Right ventricle myocardium inferior (tissue), 1 donor: ENCODE data around the gene PPP1R3C. TPM values are rescaled to one million over a fixed set of nuclear protein-coding genes. Genes with fewer than 3 reads are reported as not detected.
A peak's percentile ranks its signal among the peaks of the same experiment; 100 is the strongest.

Experiments
- ATAC-seq: fragments of 200-7000 bp; cut with Tn5 transposase; one replicate; pipeline ENCODE4 v1.9.1; 2020; ENCODE audit warnings: mild to moderate bottlenecking, moderate library complexity
- DNase-seq: peaks from one replicate; pipeline ENCODE4 v3.0.0; 2021; ENCODE audit errors: missing footprints
- intact Hi-C: fragments of 100-400 bp; cut with DNase I; formaldehyde crosslinking; loops from one replicate; pipeline ENCODE4 v1.11.0; 2022
- total RNA-seq: library from RNA; stranded (reverse); fragmentation: NEBNext Ultra II Directional; extraction: Animal tissue kit (Norgen Biotek cat#: 25700); gene quantifications from one replicate; pipeline ENCODE4 v1.2.1, GENCODE V29; 2021
- donor health status: DM: no; HTN: yes; CAD: no; lungs with severe emphysema.

PPP1R3C gene
- total RNA-seq, 1 donor from 2014 or later, result 137 TPM

DNA sequence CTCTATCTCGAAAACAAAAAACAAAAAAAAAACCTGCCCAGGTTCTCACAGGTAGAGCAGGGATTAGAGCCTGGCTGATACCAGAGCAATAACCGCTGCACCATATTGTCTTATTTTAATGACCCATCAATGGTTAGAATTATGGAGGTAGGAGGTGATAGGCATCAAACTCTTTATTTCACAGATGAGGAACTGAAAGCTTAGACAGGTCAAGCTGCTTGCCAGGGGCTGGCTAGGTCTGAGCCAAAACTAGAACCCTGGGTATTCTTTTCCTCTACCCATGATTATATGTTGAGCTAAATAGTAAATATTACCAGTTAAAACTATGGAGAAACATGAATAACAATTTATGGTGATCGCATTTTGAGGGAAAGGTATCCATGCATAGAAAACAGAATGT is 2.0 kb upstream of the PPP1R3C start:
- ATAC-seq, result no peak
- intact Hi-C loops, result loop anchor here (1.0 to 10.0 kb wide), 5 partner anchors 83 to 338 kb away; partner anchors contain the start of gene HECTD2

DNA sequence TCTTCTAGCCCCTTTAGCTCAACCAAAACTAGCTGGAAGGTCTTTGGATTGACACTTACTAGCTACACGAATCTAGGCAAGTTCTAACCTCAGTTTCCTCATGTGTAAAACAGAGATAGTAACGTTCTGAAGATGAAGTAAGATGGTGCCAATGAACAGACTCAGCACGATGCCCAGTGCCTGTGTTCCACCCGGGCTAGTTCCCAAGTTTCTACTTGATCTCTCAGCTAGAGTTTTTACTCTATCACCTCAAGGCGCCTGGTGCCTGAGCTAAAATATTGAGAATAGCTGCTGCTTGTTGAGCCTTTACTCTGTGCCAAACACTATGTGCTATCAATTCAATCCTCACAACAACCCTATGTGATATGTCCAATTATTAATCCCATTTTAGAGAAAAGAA is 1.4 kb upstream of the PPP1R3C start:
- ATAC-seq (no peak), DNase-seq (no peak)
- intact Hi-C loops, result loop anchor here (10.0 kb wide), 1 partner anchor 219 kb away; the partner anchor contains the start of gene HECTD2

More for the DNA sequence above, 2.0 kb upstream of the PPP1R3C start:
- no peak for DNase-seq

DNA sequence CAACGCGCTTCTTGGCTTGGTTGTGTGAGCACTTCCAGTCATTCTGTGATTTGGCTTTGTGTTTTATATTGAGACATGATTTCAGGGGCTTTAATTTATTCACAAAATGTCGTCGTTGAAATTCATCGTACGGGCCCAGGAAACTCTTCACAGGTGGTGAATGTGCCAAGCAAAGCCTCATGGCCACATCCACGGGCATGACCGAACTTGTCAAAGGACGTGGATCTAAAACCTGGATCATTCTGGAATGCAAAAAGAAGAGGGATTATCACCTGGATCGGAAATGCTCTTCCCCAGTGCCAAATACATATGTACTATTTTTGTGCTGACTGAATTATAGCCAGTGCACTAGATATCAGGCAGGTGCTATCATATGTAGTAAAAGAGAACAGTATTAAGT is 2.2 kb downstream of the PPP1R3C start:
- intact Hi-C loops, result loop anchor here (2.0 to 10.0 kb wide), 2 partner anchors 168 to 216 kb away; partner anchors contain the start of genes HECTD2 and TNKS2
- ATAC-seq (no peak), DNase-seq (no peak)

DNA sequence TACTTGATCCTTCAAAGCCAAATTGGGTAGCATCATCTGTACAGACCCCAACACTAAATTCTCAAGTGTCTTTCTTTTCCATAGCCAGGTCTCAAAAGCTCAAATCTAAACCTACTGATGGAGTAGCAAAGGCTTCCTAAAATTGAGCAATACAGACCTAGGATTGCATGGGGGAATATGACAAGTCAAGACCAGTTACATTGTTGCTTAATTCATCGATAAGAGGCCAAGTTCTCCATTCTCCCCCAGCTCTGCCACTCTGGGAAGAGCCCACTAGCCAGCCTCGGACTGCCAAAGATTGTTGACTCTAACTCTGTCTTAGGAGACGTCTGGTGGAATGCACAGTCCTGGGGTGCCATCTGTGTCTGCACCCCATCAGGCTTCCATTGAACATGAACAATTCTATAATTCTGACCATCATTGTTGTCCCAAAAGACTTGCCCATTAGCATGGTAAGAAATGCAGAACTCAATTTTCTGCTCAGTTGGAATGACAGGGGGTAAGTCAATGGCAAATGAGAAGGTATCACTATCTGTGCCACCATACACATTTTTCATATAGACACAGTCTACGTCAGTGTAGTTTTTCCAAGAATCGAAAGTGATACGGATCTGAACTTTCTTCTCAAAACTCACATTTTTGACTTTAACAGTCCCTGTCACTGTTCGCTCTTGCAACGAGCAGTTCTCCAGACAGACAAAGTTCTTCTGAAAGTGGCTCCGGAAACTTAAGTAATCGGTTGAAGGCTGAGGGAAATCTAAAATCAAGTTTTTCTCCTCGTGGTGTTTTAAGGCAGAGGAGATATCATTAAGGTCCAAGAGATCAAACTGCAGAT is 2.9 kb downstream of the PPP1R3C start:
- DNase-seq, result no peak
- ATAC-seq, result no peak
- intact Hi-C loops, result loop anchor here (2.0 to 10.0 kb wide), 2 partner anchors 169 to 215 kb away; partner anchors contain the start of genes HECTD2 and TNKS2

DNA sequence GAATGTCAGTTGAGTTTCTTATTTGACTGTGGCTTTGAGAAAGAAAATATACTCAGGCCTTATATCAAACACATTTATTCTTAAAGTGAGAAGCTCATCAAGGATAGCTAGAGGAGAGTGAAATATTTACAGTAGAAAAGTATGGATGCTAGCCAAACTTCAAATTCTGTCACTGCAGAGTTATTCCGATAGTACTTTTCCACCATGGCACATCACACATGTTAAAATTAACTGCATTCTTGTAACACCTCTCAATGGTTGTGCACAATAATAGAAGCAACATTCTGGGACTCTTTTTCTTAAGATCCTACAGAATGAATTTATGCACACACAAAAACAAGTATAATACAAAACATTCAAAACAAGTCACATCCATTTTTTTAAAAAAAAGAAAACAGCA is 4.5 kb downstream of the PPP1R3C start:
- intact Hi-C loops, result no loop called here
- ATAC-seq (no peak), DNase-seq (no peak)

DNA sequence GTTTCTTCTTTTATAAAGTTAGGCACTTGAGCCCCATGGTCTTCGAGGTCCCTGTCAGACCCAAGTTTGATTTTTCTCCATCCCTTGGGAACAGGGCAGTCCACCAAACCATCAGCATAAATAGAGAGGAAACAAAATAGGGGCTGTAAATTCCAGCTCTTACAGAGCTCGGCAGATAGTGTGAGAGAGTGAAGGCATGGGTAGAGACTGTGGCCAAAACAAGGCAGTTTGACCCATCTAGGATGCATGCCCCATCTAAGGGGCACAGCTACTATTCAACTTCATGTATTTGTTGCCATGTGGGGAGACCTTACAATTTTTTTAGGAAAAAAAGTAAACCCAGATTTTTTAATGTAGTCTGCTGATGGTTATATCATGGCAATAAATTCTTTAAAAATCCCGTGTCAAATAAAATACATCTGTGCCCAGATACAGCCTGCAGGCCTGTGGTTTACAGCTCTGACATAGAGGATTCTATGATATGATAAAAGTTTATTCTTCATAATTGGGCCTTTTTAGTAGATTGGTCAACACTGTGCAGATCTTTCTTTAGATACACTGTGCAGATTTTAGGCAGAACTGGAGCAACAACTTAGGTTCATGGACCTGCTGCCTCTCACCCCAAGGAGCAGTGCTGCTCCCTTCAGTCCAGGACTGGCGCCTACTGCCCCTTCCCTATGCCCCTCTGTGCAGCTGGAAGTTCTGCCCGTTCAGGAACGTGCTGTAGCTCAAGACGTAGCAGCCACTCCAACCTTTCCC is 5.3 kb downstream of the PPP1R3C start:
- no peak for ATAC-seq
- intact Hi-C loops, result no loop called here
- DNase-seq, result no peak

DNA sequence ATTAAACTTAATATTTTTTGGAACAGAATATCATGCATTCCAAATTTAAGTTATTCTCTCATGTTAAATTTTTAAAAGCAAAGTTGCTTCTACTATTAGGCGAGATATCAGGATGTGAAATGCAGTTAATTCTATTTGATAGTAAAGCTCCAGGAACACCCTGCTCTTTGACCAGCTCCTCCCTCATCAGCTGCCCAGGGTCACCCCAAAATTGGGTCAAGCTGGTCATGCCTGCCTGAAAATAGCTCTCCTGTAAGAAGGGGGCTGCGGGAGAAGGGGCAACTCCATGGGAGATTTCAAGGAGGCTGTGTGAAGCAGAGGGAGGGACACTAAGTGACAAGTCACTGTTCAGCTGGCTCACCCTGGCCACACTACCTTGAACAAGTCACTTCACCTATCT is 5.9 kb downstream of the PPP1R3C start:
- ATAC-seq (peak; percentile 33), DNase-seq (no peak)
- intact Hi-C loops, result no loop called here

DNA sequence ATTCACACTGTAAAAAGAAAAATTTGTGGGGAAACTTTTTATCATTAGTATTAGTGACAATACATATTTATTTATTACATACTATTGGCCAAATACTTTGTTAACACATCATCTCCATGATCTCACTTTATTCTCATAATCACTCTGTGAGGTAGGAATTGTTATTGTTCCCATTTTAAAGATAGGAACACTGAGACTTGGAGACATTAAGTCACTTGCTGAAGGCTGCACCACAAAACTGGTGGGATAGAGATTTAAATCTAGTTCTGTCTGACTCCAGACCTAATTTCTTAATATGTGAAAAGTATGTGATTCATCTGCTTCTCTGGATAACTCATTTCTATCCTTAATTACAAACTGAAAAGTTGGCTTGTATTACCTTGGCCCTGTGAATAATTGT is 8.2 kb downstream of the PPP1R3C start:
- ATAC-seq (no peak), DNase-seq (no peak)
- intact Hi-C loops, result no loop called here

DNA sequence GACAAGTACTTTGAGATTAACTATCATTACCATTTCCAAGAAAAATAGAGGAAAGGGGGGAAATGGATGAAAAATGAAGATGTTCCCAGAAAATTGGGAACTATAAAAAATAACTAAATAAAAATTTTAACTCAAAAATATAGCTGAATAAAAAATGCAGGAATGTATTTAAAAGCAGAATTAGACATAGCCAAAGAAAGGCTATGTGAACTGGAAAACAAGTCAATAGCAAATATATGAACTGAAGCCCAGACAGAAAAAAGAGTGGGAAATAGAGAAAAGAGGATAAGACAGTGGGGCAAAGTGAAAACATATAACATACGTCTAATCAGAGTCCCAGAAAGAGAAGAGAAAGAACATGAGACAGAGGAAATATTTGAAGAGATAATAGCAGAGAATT is 10.3 kb downstream of the PPP1R3C start:
- no peak for DNase-seq
- no peak for ATAC-seq
- intact Hi-C loops, result no loop called here

DNA sequence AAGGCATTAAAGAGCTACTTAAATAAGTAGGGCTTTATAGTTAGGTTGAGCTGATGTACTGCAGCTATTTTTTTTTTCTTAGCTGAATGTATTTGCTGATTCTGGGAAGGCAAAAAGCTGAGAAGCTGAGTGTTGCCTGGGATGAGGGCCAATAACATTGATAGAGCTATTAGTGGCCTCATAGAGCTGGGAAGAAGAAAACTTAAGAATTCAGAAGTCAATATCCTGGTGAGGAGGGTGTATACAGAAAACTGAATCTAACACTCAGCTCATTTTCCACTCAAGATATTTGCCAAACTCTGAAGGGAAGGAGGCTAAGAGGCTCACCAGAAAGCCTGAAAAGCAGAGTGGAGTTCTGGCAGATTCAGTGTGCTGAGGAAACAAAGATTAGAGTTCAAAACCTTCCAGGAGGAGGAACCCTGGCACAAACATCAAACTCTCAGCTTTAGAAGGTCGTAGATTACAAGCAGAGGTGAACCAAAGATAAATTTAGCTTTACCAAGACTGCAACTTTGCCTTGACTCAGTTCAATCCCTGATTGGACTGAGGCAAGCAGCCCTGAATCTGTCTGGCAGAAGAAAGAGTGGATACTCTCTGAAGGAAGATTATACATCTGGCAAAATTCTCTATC is 11.3 kb downstream of the PPP1R3C start:
- intact Hi-C loops, result no loop called here
- ATAC-seq (peak; percentile 74), DNase-seq (no peak)

DNA sequence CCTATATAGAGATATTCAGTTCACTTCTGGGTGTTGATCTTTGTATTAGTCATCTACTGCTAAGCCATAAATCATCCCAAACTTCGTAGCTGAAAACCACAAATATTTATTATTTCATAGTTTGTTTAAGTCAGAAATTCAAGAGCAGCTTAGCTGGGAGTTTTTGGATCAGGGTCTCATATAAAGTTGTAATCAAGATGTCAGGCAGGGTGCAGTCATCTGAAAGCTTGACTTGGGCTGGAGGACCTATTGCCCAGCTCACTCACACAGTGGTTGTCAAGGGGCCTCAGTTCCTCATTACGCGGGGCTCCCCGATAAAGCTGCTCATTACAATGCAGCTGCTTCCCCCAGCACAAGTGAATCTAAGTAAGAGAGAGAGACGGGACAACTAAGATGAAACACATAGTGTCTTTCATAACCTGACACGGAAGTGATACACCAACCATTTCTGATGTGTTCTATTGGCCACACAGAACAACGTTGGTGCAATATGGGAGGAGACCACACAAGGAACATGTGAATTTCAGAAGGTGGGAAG is 15.7 kb downstream of the PPP1R3C start:
- ATAC-seq (no peak), DNase-seq (no peak)
- intact Hi-C loops, result no loop called here

DNA sequence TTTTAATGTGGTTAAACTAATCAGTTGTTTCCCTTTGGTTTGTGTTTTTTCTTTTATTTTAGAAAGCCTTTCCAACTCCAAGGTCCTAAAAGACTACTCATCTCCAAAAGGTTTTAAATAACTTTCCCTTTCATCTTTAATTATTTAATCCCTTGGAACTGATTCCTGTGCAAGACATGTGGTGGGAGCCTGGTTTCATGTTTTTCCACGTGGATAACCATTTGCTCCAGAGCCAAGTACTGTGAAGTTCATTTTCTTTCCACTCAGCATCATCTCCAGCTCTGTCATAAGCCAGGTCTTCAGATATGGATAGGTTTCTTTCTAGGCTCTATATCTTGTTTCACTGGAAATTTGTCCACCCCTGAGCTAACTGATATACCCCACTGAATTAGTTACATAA is 16.7 kb downstream of the PPP1R3C start:
- DNase-seq (no peak), ATAC-seq (no peak)
- intact Hi-C loops, result no loop called here

DNA sequence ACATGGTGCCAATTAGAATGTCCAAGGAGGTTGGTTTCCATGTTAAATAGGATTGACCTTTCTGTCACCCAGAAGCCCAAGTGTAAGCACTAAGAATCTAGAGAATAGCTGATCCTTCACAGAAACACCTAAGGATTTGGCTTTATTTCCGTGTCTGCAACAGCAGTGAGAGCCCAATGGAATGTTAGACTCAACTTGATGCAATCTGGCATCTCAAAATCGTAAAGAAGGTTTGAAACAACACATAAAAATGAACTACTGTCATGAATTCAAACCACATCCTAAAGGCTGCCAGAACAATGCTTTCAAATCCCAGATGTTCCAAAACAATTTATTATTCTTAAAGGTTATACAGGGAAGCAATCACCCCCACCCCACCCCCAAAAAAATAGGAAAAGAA is 18.6 kb downstream of the PPP1R3C start:
- intact Hi-C loops, result no loop called here
- ATAC-seq (no peak), DNase-seq (no peak)

DNA sequence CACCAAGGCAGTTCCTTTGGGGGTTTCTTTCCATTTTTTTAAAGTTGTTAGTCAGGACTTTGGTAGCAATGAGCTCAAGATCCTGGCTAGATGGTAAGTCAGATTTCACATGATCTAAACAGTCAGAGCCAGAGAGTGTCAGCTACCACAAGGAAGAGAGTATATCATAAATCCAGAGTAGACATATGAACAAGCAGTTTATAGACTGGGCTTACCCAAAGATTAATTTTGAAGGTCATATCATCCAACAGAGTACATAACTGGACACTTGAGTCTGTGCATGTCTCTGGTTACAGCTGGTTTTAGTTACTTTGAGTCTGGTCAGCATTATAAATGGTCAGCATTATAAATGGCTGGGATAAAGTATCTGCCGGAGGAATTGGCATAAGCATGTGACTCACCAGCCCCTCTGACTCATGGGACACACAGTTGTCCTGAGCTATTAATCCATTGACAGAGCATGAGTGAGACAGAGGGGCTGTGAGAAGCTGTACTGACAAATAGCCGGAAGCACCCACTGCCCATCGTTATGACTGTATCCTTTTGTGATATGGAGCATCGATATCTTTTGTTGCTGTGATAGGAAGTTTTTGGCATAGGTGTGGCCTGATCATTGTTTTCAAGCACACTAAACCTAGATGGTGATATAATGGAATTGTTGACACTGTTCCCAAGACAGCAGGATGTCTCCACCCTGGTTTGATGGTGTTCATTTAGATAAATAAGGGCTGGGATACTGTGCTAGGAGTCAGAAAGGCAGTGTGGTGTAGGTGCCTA is 19.3 kb downstream of the PPP1R3C start:
- ATAC-seq, result no peak
- no peak for DNase-seq
- intact Hi-C loops, result no loop called here

DNA sequence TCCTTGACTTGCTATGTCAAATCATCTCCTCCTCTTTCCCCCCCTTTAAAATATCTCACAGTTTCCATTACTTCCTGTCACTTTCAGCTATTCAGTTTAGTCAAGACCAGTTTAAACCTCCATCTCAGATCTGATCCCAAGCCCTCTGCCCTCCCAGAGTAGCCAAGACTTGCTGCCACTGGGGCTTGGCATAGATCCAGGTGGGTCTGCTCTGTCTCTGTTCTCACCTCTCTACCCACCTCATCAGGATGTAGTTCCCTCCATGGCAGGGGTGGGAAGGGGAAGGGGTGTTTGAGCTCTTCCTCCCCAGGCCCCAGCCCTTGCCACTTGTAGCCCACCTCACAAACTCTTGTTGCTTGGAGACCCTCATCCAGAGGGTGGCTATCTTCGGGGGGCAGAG is 22.0 kb downstream of the PPP1R3C start:
- intact Hi-C loops, result no loop called here
- DNase-seq (no peak), ATAC-seq (no peak)

DNA sequence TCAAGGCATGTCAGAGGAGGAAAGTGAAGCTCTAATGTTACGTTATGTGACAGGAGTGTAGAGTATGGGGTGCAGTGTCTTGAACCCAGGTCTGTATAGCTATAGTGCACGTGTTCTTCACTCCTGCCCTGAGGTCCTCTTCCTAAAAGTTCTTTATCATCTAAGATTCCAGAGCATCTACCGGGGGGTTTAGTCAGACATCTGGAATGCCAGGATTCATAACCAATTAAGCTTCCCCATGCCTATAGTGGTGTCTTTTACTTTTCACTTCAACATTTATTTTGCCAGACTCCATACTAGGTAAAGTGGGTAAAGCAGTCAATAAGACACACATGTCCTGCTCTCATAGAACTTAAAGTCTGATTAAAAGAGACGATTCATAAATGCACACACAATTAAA is 22.4 kb downstream of the PPP1R3C start:
- DNase-seq (no peak), ATAC-seq (no peak)
- intact Hi-C loops, result no loop called here

DNA sequence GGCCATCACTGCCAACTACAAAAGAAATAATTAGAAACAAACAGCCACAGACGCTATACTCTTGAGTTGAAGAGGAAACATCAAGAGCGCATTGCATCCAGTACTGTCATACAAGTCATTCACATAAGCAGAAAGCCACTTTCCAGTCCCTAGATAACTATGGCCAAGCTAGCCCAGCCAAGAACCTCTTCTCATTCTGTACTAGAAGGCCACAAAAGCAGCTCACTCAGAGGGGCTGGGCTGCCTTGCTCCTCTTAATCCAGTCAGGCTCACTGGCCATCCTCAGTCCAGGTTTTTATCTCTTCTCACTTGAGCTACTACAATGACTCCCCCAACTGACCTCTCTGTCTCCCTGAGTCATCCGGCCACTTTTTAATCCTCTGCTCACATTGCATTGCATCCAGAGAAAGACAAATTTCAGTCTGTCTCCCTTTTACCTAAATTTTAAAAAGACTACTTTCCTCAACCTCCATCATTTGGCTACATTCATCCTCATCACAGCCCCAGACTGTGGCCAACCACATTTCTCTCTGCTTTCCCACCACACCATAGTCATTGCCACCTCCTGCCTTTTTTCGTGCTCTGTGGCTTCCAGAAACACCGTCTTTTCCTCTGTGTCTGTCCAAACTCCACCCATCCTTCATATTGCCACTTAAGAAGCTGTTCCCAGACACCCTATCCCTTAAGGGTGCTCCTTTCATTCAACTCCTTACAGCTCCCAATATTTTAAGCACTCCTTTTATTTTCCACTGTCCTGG is 25.0 kb downstream of the PPP1R3C start:
- ATAC-seq (peak; percentile 76), DNase-seq (no peak)
- intact Hi-C loops, result loop anchor here (1.0 to 2.0 kb wide), 2 partner anchors 17 to 25 kb away; partner anchors contain the start of gene PPP1R3C

DNA sequence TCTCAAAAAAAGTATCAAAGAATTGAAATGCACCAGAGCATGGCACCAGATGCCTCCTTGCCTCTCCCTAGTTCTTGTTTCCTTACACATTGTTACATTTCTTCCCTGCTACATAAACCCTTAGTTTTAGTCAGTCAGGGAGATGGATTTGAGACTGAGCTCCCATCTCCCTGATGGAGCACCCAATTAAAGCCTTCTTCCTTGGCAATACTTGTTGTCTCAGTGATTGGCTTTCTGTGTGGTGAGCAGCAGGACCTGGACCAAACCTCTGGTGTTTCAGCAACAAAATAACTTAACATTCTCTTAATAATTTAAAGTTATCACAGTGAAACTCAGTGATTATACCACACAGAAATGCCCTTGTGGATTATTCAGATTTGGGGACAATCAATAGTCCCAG is 26.9 kb downstream of the PPP1R3C start:
- ATAC-seq (no peak), DNase-seq (no peak)
- intact Hi-C loops, result loop anchor here (2.0 kb wide), 1 partner anchor 15 kb away; no protein-coding TSS in a partner anchor
